ENCODE data around the gene HAUS8. TPM values are rescaled to one million over a fixed set of nuclear protein-coding genes. Genes with fewer than 3 reads are reported as not detected.

Gene HAUS8
- total and polyA plus RNA-seq, 4 donors, result 4.5 to 15.1 (median 6.5) TPM

DNA sequence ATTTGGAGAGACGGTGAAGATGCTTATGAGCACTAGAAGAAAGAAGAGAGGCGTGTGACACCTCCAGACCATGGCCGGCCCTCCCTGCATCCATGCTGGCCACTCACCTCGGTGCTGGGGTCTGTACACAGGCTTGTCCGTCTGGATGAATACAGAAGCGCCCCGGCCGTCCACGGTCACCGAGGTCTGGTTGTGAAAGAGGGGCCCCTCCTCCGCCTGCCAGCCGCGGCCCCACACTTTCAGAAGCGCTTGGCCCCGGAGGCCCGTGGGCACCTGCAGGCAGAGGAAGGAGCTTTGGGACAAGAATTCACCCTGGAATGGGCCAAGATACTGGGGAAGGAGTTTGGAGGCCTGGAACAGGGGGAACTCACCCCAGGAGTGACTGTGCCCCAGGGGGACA lies 63.8 kb downstream of the HAUS8 start:
- Histone ChIP-seq H3K9me3 (ENCODE audit: control insufficient read depth, low read length) (peaks cover 1% of the 10 kb centered on the region), H3K27ac (ENCODE audit: low read depth in 1 of 2, low read length in 2 of 2) (no peak overlapping the region), H3K4me1 (ENCODE audit: control insufficient read depth in 1 of 2, insufficient read depth in 2 of 2, low read length in 2 of 2) (no peaks in the 10 kb centered on the region), H3K27me3 (ENCODE audit: control insufficient read depth in 1 of 2, insufficient read depth in 2 of 2, low read length in 1 of 2) (no peaks in the 10 kb centered on the region), H3K4me3 (ENCODE audit: low read length in 2 of 2) (no peak overlapping the region), H3K36me3 (ENCODE audit: control insufficient read depth in 1 of 2, insufficient read depth in 2 of 2, low read length in 1 of 2) (no peaks in the 10 kb centered on the region)
- intact Hi-C loops (cut with DNase I), result no loop called here
- DNase-seq, result no peak
- ATAC-seq (ENCODE audit: low FRiP score), result no peak
- WGBS, 2 donors, result 90% methylated on average over 16 of the region's 16 CpGs

DNA sequence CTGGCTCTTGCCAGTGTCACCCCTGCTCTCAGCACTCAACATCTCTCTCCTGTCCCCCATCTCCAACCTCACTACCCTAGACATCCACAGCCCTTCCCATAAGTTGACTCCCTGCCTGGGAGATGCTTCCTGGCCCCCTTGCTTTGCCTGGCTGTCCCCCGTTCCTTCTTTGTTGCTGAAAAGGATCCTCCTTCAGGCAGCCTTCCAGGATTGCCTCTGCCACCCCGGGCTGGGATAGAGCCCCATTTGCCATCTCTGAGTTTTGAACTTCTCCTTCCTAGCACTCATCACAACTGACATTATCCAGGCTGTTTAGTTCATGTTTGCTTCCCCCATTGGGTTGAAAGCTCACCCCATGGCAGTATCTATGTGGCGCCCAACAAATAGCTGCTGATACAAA lies 68.7 kb downstream of the HAUS8 start:
- no peak overlapping the region for H3K4me3 ChIP-seq (ENCODE audit: low read length in 2 of 2)
- peaks cover 1% of the 10 kb centered on the region for H3K9me3 ChIP-seq (ENCODE audit: control insufficient read depth, low read length)
- DNase-seq, result no peak
- no peaks in the 10 kb centered on the region for H3K36me3 ChIP-seq (ENCODE audit: control insufficient read depth in 1 of 2, insufficient read depth in 2 of 2, low read length in 1 of 2)
- no peaks in the 10 kb centered on the region for H3K27me3 ChIP-seq (ENCODE audit: control insufficient read depth in 1 of 2, insufficient read depth in 2 of 2, low read length in 1 of 2)
- no peak for ATAC-seq (ENCODE audit: low FRiP score)
- no peak overlapping the region for H3K27ac ChIP-seq (ENCODE audit: low read depth in 1 of 2, low read length in 2 of 2)
- intact Hi-C loops (cut with DNase I), result no loop called here
- 90 to 94% methylated on average over 3 of the region's 3 CpGs for WGBS, 2 donors
- H3K4me1 ChIP-seq (ENCODE audit: control insufficient read depth in 1 of 2, insufficient read depth in 2 of 2, low read length in 2 of 2), result no peaks in the 10 kb centered on the region

DNA sequence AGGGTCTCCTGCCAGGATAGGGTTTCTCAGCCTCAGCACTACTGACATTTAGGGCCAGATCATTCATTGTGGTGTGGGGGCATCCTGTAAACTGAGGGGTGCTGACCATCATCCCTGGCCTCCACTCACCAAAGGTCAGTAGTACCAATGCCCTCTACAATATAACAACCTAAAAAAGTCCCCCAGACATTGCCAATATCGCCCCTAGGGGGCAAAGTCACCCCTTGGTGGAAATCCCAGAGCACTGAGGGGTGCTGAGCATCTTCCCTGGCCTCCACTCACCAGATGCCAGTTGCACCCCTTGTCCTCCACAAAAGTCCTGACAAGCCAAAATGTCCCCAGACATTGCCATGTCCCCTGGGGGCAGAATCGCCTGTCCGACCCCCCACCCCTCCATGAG lies 70.3 kb downstream of the HAUS8 start:
- Histone ChIP-seq H3K27ac (ENCODE audit: low read depth in 1 of 2, low read length in 2 of 2) (no peak overlapping the region), H3K4me3 (ENCODE audit: low read length in 2 of 2) (no peak overlapping the region), H3K27me3 (ENCODE audit: control insufficient read depth in 1 of 2, insufficient read depth in 2 of 2, low read length in 1 of 2) (no peaks in the 10 kb centered on the region), H3K9me3 (ENCODE audit: control insufficient read depth, low read length) (peaks cover 1% of the 10 kb centered on the region), H3K4me1 (ENCODE audit: control insufficient read depth in 1 of 2, insufficient read depth in 2 of 2, low read length in 2 of 2) (no peaks in the 10 kb centered on the region), H3K36me3 (ENCODE audit: control insufficient read depth in 1 of 2, insufficient read depth in 2 of 2, low read length in 1 of 2) (no peaks in the 10 kb centered on the region)
- WGBS, 2 donors, result 64 to 72% methylated on average over 3 of the region's 3 CpGs
- intact Hi-C loops (cut with DNase I), result no loop called here
- DNase-seq, result no peak
- no peak for ATAC-seq (ENCODE audit: low FRiP score)

DNA sequence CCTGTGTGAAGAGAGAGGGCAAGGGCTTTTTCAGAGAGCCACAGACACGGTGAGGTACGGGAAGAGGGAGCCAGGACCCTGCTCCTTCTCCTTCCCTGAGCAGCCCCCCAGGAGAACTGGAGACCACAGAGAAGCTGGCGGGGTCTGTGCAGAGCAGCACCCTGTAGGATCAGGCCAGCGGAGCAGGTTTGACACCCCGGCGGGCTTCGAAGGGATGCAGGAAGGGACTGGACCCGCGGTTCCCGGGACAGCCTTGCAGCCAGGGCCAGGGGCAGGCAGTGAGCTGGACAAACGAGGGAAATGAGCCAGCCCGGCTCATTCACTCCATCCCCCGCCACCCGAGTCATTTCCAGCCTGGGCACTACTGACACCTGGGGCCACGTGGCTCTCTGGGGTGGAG lies 70.9 kb downstream of the HAUS8 start:
- H3K27me3 ChIP-seq (ENCODE audit: control insufficient read depth in 1 of 2, insufficient read depth in 2 of 2, low read length in 1 of 2), result no peaks in the 10 kb centered on the region
- no peak for ATAC-seq (ENCODE audit: low FRiP score)
- H3K9me3 ChIP-seq (ENCODE audit: control insufficient read depth, low read length), result peaks cover 1% of the 10 kb centered on the region
- no peak for DNase-seq
- H3K27ac ChIP-seq (ENCODE audit: low read depth in 1 of 2, low read length in 2 of 2), result no peak overlapping the region
- 85 to 87% methylated on average over 15 of the region's 15 CpGs for whole genome bisulfite sequencing, 2 donors
- H3K36me3 ChIP-seq (ENCODE audit: control insufficient read depth in 1 of 2, insufficient read depth in 2 of 2, low read length in 1 of 2), result no peaks in the 10 kb centered on the region
- intact Hi-C loops (cut with DNase I), result no loop called here
- no peaks in the 10 kb centered on the region for H3K4me1 ChIP-seq (ENCODE audit: control insufficient read depth in 1 of 2, insufficient read depth in 2 of 2, low read length in 2 of 2)
- H3K4me3 ChIP-seq (ENCODE audit: low read length in 2 of 2), result no peak overlapping the region

DNA sequence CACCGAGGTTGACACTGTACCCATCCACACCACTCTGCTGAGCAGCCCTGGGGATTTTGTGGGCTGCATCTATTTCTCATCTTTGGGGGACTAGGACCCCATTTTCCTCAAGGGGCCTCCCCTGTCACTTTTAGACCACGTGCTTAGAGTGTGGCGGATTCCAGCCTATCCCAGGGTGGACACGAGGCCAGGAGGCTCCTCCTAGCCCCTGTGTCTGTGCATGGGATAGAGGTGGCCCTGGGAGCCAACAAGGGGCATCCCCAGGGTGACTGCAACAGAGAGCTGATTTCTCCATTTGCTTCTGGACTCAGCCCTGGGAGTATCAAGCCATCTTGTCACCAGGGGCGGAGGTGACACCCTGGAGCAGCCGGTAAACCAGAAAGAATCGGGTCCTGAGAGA lies 72.8 kb downstream of the HAUS8 start:
- H3K36me3 ChIP-seq (ENCODE audit: control insufficient read depth in 1 of 2, insufficient read depth in 2 of 2, low read length in 1 of 2), result no peaks in the 10 kb centered on the region
- H3K4me3 ChIP-seq (ENCODE audit: low read length in 2 of 2), result no peak overlapping the region
- DNase-seq (no peak), ATAC-seq (ENCODE audit: low FRiP score) (no peak)
- H3K9me3 ChIP-seq (ENCODE audit: control insufficient read depth, low read length), result no peaks in the 10 kb centered on the region
- intact Hi-C loops (cut with DNase I), result no loop called here
- no peaks in the 10 kb centered on the region for H3K27me3 ChIP-seq (ENCODE audit: control insufficient read depth in 1 of 2, insufficient read depth in 2 of 2, low read length in 1 of 2)
- no peak overlapping the region for H3K27ac ChIP-seq (ENCODE audit: low read depth in 1 of 2, low read length in 2 of 2)
- no peaks in the 10 kb centered on the region for H3K4me1 ChIP-seq (ENCODE audit: control insufficient read depth in 1 of 2, insufficient read depth in 2 of 2, low read length in 2 of 2)
- WGBS, 2 donors, result 63 to 74% methylated on average over 7 of the region's 7 CpGs

- H3K9me3 ChIP-seq (ENCODE audit: control insufficient read depth, low read length), result no peaks in the 10 kb centered on the region
- no peaks in the 10 kb centered on the region for H3K4me1 ChIP-seq (ENCODE audit: control insufficient read depth in 1 of 2, insufficient read depth in 2 of 2, low read length in 2 of 2)
- H3K27me3 ChIP-seq (ENCODE audit: control insufficient read depth in 1 of 2, insufficient read depth in 2 of 2, low read length in 1 of 2), result no peaks in the 10 kb centered on the region
- 63 to 64% methylated on average over 7 of the region's 7 CpGs for WGBS, 2 donors
- peak; percentile 66 for ATAC-seq (ENCODE audit: low FRiP score)
- H3K36me3 ChIP-seq (ENCODE audit: control insufficient read depth in 1 of 2, insufficient read depth in 2 of 2, low read length in 1 of 2), result no peaks in the 10 kb centered on the region
- no peak overlapping the region for H3K27ac ChIP-seq (ENCODE audit: low read depth in 1 of 2, low read length in 2 of 2)
- no peak overlapping the region for H3K4me3 ChIP-seq (ENCODE audit: low read length in 2 of 2)
- DNase-seq, result peak in 1 of 2 donors; percentile 54
- intact Hi-C loops (cut with DNase I), result no loop called here
These were observed 73.6 kb downstream of the HAUS8 start for GRCh38 chr19:17001603-17002183.

Other genes with a start within 250 kb of the HAUS8 start
- gene SIN3B, start 246.1 kb downstream of the HAUS8 start, total RNA-seq, result 10 to 100 TPM; 61.1 to 82.7 TPM
- 10 to 100 TPM in 1 of 2 donors, 1 to 10 TPM in 1; 7.1 to 52.2 TPM for gene SIN3B, start 246.1 kb downstream of the HAUS8 start, polyA plus RNA-seq
- gene F2RL3, start 186.5 kb downstream of the HAUS8 start, total RNA-seq, result 1 to 10 TPM in 1 of 2 donors, under 1 TPM in 1; 0.78 to 9.9 TPM
- under 1 TPM; 0.13 TPM for gene F2RL3, start 186.5 kb downstream of the HAUS8 start, polyA plus RNA-seq
- 1 to 10 TPM; 2.6 to 5.4 TPM for gene CPAMD8, start 48.6 kb downstream of the HAUS8 start, total RNA-seq
- 10 to 100 TPM in 1 of 2 donors, 1 to 10 TPM in 1; 1.9 to 11.9 TPM for gene CPAMD8, start 48.6 kb downstream of the HAUS8 start, polyA plus RNA-seq
- gene MYO9B, start 325 bp upstream of the HAUS8 start, total RNA-seq, result 100 to 1,000 TPM; 165 to 176 TPM
- gene MYO9B, start 325 bp upstream of the HAUS8 start, polyA plus RNA-seq, result 100 to 1,000 TPM in 1 of 2 donors, 10 to 100 TPM in 1; 34.3 to 183 TPM
- gene USE1, start 139.9 kb upstream of the HAUS8 start, total RNA-seq, result 10 to 100 TPM; 18.7 to 24.0 TPM
- 10 to 100 TPM; 47.3 to 75.2 TPM for gene USE1, start 139.9 kb upstream of the HAUS8 start, polyA plus RNA-seq
- gene OCEL1, start 150.8 kb upstream of the HAUS8 start, total RNA-seq, result 10 to 100 TPM; 10.2 to 23.0 TPM
- gene OCEL1, start 150.8 kb upstream of the HAUS8 start, polyA plus RNA-seq, result 10 to 100 TPM; 26.1 to 26.2 TPM
- gene NR2F6, start 170.5 kb upstream of the HAUS8 start, total RNA-seq, result 10 to 100 TPM; 23.1 to 27.7 TPM
- 10 to 100 TPM; 10.4 to 19.9 TPM for gene NR2F6, start 170.5 kb upstream of the HAUS8 start, polyA plus RNA-seq
- gene USHBP1, start 189.3 kb upstream of the HAUS8 start, total RNA-seq, result 10 to 100 TPM in 1 of 2 donors, 1 to 10 TPM in 1; 4.6 to 12.8 TPM
- gene USHBP1, start 189.3 kb upstream of the HAUS8 start, polyA plus RNA-seq, result under 1 TPM; 0.13 to 0.61 TPM
- 10 to 100 TPM; 55.8 to 63.2 TPM for gene BABAM1, start 192.0 kb upstream of the HAUS8 start, total RNA-seq
- 100 to 1,000 TPM in 1 of 2 donors, 10 to 100 TPM in 1; 83.6 to 102 TPM for gene BABAM1, start 192.0 kb upstream of the HAUS8 start, polyA plus RNA-seq
- gene ANKLE1, start 206.4 kb upstream of the HAUS8 start, total RNA-seq, result 1 to 10 TPM in 1 of 2 donors, under 1 TPM in 1; 0.71 to 1.0 TPM
- gene ANKLE1, start 206.4 kb upstream of the HAUS8 start, polyA plus RNA-seq, result under 1 TPM in 1 of 2 donors, not detected in 1; 0.95 TPM
- 10 to 100 TPM in 1 of 2 donors, 1 to 10 TPM in 1; 9.8 to 10.8 TPM for gene ABHD8, start 228.0 kb upstream of the HAUS8 start, total RNA-seq
- 10 to 100 TPM; 10.8 to 11.6 TPM for gene ABHD8, start 228.0 kb upstream of the HAUS8 start, polyA plus RNA-seq
- 10 to 100 TPM; 41.9 to 53.9 TPM for gene MRPL34, start 230.4 kb upstream of the HAUS8 start, total RNA-seq
- gene MRPL34, start 230.4 kb upstream of the HAUS8 start, polyA plus RNA-seq, result 100 to 1,000 TPM; 134 to 177 TPM
- 10 to 100 TPM; 21.4 to 33.2 TPM for gene DDA1, start 234.1 kb upstream of the HAUS8 start, total RNA-seq
- gene DDA1, start 234.1 kb upstream of the HAUS8 start, polyA plus RNA-seq, result 10 to 100 TPM; 24.2 to 71.0 TPM